A549 treated with ZK216348 at 1 μM for 4 hours (cell line): ENCODE results near the gene CDNF. TPM values are rescaled to one million over a fixed set of nuclear protein-coding genes. Genes with fewer than 3 reads are reported as not detected.

Experiments used
- total RNA-seq: library from RNA; stranded (reverse); fragments of 200-300 nt; extraction: Qiagen RNA extraction; gene quantifications from 5 replicates; pipeline ENCODE4 v1.2.3, GENCODE V29; 2022; ENCODE audit warnings: low read depth

CDNF gene
- 0.52 to 1.4 TPM (median 1.1 TPM) in 5 replicates for total RNA-seq

DNA sequence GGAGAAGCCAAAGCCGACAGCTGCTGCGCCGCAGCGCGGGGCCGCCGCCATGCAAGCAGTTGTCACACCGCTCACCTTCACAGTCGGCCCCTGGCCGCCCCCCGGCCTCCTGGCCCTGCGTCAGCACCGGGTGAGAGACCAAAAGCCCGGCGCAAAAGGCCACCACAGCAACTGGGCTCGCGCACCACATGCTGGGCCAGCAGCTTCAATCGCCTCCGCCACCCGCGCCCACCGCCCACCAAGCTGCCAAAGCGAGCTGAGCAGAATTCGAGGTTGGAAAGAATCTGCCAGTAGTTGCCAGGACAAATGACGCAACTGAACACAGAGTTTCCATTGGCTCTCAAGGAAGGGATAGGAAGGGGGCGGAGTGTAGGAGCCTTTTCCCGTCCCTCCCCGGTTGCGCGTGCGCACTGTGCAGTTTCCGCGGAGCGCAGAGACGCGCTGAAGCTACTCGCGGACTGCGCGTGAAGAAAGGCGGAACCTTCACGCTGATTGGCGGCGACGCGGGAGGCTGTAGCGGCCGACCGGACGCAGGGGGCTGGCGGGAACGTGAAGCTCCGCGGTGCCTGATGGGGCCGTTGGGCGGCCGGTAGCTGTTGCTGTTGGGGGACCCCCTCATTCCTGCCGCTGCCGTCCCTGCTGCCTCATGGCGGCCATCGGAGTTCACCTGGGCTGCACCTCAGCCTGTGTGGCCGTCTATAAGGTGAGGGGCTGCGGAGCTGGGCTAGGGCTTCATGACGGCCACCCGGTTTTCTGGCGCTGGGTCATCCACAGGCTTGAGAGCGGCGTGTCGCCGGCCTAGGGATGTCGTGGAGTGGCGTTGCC is at the start of gene CDNF, which contains the start of the genes HSPA14 and MSANTD7:
TSS of gene CDNF (minus strand) at position 281 of the 825 bp plus-strand sequence. CDS start at position 190, 91 bp downstream.
TSS of gene HSPA14 (plus strand) at position 550 of the 825 bp plus-strand sequence. CDS start at position 647, 97 bp downstream.
TSS of gene MSANTD7 (plus strand) at position 550 of the 825 bp plus-strand sequence. CDS start 3,979 bp downstream, outside the sequence.

DNA sequence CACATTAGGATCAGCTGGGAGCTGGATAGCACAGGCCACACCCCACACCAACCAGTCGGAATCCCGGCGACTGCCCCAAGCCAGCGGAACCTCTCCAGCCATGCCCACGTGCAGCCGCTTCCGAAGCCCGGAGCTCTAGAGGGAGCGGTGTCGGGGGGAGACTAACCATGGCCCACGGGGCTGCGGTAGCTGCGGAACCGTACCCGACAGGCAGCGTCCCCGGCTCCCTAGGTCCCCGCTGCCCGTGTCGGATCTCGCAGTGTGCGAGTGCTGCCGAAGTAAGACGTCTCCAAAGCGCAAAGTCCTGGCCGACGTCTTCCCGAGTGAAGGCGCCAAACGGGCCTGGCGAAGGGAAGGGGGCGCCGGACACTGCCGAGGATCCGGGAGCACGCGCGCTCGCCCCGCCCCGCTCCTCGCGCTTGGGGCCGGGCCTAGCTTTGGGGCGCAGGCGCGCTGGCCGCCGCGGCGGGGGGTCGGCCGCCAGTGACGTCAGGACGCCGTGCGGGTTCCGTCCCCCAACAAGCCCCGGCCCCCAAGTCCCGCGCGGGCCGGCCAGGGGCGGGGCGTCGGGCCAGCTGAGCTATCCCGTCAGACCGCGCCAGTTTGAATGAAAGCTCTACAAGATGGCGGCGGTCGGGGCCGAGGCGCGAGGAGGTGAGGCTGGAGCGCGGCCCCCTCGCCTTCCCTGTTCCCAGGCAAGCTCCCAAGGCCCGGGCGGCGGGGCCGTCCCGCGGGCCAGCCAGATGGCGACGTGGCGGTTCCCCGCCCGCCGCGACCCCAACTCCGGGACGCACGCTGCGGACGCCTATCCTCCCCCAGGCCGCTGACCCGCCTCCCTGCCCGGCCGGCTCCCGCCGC is 40.7 kb upstream of the CDNF start, which contains the start of gene SUV39H2:
TSS of gene SUV39H2 (plus strand) at position 601 of the 858 bp plus-strand sequence. CDS start at position 624, 23 bp downstream.

GRCh38 chr10:14774797-14775196 is 63.0 kb downstream of the CDNF start, which contains the start of gene FAM107B:
TSS of gene FAM107B (minus strand) at chr10:14774897. CDS start at chr10:14774663, 234 bp downstream.

Other genes starting within 250 kb of the CDNF start
- 93.0 to 205 TPM (median 137 TPM) in 5 replicates for gene FAM107B, start 63.1 kb downstream of the CDNF start, total RNA-seq
- 39.1 to 49.5 TPM (median 43.7 TPM) in 5 replicates for gene HSPA14, start 269 bp upstream of the CDNF start, total RNA-seq
- gene MSANTD7, start 269 bp upstream of the CDNF start, total RNA-seq = 10.6 to 12.8 TPM (median 11.7 TPM) in 5 replicates
- 17.8 to 25.8 TPM (median 18.5 TPM) in 5 replicates for gene SUV39H2, start 40.8 kb upstream of the CDNF start, total RNA-seq
- gene DCLRE1C, start 116.1 kb upstream of the CDNF start, total RNA-seq = 4.7 to 7.0 TPM (median 5.5 TPM) in 5 replicates
- 1.00 to 1.4 TPM (median 1.2 TPM) in 3 of 5 replicates, not detected in the others for gene MEIG1, start 121.4 kb upstream of the CDNF start, total RNA-seq
- 0.28 to 0.48 TPM (median 0.45 TPM) in 3 of 5 replicates, not detected in the others for gene OLAH, start 205.9 kb upstream of the CDNF start, total RNA-seq